GM12878 (cell line): ENCODE data around the gene COX10. TPM values are rescaled to one million over a fixed set of nuclear protein-coding genes. Genes with fewer than 3 reads are reported as not detected.

Experiments used
- EZH2 ChIP-seq: IDR thresholded peaks from 2 replicates; pipeline ENCODE4 v1.6.1; 2012; ENCODE audit warnings: low read depth, mild to moderate bottlenecking, control low read depth, inconsistent platforms, low read length, borderline replicate concordance; ENCODE audit not compliant: control insufficient read depth
- KDM1A ChIP-seq: fragments of 200-600 bp; sonication (generic); IDR thresholded peaks from 2 replicates; pipeline ENCODE4 v1.6.1; 2016; ENCODE audit warnings: borderline replicate concordance
- SMC3 ChIP-seq: IDR thresholded peaks from 2 replicates; pipeline ENCODE4 v1.6.1; 2011; ENCODE audit warnings: low read length, improper control_type of control experiment, borderline replicate concordance
- TARDBP ChIP-seq: IDR thresholded peaks from 2 replicates; pipeline ENCODE4 v1.6.1; 2016; ENCODE audit warnings: borderline replicate concordance
- ZNF207 ChIP-seq: fragments of 450-650 bp; IDR thresholded peaks from 2 replicates; pipeline ENCODE4 v1.6.1; 2014; ENCODE audit warnings: antibody characterized with exemption, mild to moderate bottlenecking, borderline replicate concordance
- ZNF274 ChIP-seq: IDR thresholded peaks from one replicate; pipeline ENCODE4 v1.8.0; 2011; ENCODE audit not compliant: insufficient read length, insufficient read depth
- ZNF622 ChIP-seq: fragments of 450-650 bp; IDR thresholded peaks from 2 replicates; pipeline ENCODE4 v1.6.1; 2017; ENCODE audit warnings: mild to moderate bottlenecking, inconsistent platforms
- polyA plus RNA-seq, 11 experiments: library from polyadenylated mRNA; depleted of rRNA in 4 of 11; unstranded in 6 of 11; stranded (reverse) in 5 of 11; fragments of >200 nt; fragmentation: Nextera tagmentation in 4 of 11; fragmentation: Illumina TruSeq in 1 of 11; extraction: Ambion mirVana in 4 of 11; extraction: Trizol in 1 of 11; gene quantifications; 1 replicate in 1 of 11; 2 replicates in 10 of 11; pipeline versions ENCODE4 v1.2.1 to v1.2.3, GENCODE V29; 2011 to 2016; ENCODE audit warnings: inconsistent platforms in 2 of 11, missing spikeins in 2 of 11, low read depth in 1 of 11
- total RNA-seq, 4 experiments: library from RNA; depleted of rRNA in 3 of 4; stranded (reverse); fragments of >200 nt in 3 of 4; fragmentation: Illumina TruSeq in 1 of 4; extraction: Trizol in 1 of 4; gene quantifications; 2 replicates each; pipeline versions ENCODE4 v1.2.1 to v1.2.3, GENCODE V29; 2013 to 2021
- TF ChIP-seq, protein P1 (sequence below), 3 experiments: IDR thresholded peaks in 2 of 3; conservative IDR thresholded peaks in 1 of 3; 2 replicates each; pipeline ENCODE4 v1.5.1; 2011; ENCODE audit warnings: low read depth in 3 of 3, low read length in 3 of 3, mild to moderate bottlenecking in 3 of 3, control low read depth in 2 of 3, moderate library complexity in 2 of 3, inconsistent platforms in 1 of 3, mixed read lengths in 1 of 3; ENCODE audit not compliant: control insufficient read depth in 2 of 3, insufficient read depth in 1 of 3; ENCODE audit errors: extremely low read depth in 1 of 3
- TF ChIP-seq, protein P2 (sequence below): IDR thresholded peaks from 2 replicates; pipeline ENCODE4 v1.6.1; 2012; ENCODE audit warnings: low read length, inconsistent platforms
- TF ChIP-seq, protein P3 (sequence below): fragments of 450-650 bp; IDR thresholded peaks from 2 replicates; pipeline ENCODE4 v1.6.1; 2017; ENCODE audit warnings: mild to moderate bottlenecking, moderate library complexity
- TF ChIP-seq, protein P4 (sequence below): fragments of 450-650 bp; IDR thresholded peaks from 2 replicates; pipeline ENCODE4 v1.6.1; 2018; ENCODE audit warnings: mild to moderate bottlenecking, low read depth, moderate library complexity; ENCODE audit not compliant: partially characterized antibody
- TF ChIP-seq, protein P5 (sequence below): fragments of 450-650 bp; formaldehyde crosslinking; IDR thresholded peaks from 2 replicates; pipeline ENCODE4 v1.5.0; 2022; ENCODE audit warnings: mild to moderate bottlenecking, missing genetic modification characterization

The COX10 gene
- total and polyA plus RNA-seq, 10 of the 15 experiments (the other 5 are each of a cell fraction or from before 2014, with no cell fraction given): 9.6 to 29.4 (median 21.3) TPM

DNA sequence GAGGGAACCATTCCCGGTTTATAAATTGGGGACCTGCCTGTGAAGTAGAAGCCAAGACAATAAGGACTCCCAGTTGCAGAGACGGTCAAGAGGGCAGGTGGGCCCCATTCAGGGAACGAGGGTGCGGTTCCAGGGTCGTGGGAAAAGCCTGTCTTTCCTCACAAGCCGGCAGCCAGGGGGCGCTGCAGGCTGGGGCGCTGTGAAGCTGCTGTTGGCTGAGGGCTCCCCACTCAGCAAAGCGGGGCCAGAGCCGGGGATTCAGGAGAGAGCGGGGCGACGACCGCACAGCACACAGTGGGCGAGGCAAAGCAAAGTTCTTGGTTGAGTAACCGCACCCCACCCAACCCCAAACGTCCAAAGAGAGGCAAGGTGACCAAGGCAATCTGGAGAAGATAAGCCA, 142.5 kb downstream of the COX10 start (continued):
- TF ChIP-seq, protein P1, sequence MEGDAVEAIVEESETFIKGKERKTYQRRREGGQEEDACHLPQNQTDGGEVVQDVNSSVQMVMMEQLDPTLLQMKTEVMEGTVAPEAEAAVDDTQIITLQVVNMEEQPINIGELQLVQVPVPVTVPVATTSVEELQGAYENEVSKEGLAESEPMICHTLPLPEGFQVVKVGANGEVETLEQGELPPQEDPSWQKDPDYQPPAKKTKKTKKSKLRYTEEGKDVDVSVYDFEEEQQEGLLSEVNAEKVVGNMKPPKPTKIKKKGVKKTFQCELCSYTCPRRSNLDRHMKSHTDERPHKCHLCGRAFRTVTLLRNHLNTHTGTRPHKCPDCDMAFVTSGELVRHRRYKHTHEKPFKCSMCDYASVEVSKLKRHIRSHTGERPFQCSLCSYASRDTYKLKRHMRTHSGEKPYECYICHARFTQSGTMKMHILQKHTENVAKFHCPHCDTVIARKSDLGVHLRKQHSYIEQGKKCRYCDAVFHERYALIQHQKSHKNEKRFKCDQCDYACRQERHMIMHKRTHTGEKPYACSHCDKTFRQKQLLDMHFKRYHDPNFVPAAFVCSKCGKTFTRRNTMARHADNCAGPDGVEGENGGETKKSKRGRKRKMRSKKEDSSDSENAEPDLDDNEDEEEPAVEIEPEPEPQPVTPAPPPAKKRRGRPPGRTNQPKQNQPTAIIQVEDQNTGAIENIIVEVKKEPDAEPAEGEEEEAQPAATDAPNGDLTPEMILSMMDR (IDR thresholded peaks at IDR 0.05 in 2 of 3, conservative IDR thresholded peaks at IDR 0.05 in 1 of 3; ENCODE audit: control insufficient read depth in 2 of 3, extremely low read depth in 1 of 3, insufficient read depth in 1 of 3, low read depth in 3 of 3, low read length in 3 of 3): peak in 2 of 3 experiments; percentile 32 to 48; a peak in 3 of 6 replicates
- TF ChIP-seq SMC3 (no peak), ZNF274 (no peak), TARDBP (no peak), EZH2 (no peak), ZNF207 (no peak), ZNF622 (no peak), KDM1A (no peak)
- TF ChIP-seq, protein P2, sequence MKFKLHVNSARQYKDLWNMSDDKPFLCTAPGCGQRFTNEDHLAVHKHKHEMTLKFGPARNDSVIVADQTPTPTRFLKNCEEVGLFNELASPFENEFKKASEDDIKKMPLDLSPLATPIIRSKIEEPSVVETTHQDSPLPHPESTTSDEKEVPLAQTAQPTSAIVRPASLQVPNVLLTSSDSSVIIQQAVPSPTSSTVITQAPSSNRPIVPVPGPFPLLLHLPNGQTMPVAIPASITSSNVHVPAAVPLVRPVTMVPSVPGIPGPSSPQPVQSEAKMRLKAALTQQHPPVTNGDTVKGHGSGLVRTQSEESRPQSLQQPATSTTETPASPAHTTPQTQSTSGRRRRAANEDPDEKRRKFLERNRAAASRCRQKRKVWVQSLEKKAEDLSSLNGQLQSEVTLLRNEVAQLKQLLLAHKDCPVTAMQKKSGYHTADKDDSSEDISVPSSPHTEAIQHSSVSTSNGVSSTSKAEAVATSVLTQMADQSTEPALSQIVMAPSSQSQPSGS: no peak
- TF ChIP-seq, protein P3, sequence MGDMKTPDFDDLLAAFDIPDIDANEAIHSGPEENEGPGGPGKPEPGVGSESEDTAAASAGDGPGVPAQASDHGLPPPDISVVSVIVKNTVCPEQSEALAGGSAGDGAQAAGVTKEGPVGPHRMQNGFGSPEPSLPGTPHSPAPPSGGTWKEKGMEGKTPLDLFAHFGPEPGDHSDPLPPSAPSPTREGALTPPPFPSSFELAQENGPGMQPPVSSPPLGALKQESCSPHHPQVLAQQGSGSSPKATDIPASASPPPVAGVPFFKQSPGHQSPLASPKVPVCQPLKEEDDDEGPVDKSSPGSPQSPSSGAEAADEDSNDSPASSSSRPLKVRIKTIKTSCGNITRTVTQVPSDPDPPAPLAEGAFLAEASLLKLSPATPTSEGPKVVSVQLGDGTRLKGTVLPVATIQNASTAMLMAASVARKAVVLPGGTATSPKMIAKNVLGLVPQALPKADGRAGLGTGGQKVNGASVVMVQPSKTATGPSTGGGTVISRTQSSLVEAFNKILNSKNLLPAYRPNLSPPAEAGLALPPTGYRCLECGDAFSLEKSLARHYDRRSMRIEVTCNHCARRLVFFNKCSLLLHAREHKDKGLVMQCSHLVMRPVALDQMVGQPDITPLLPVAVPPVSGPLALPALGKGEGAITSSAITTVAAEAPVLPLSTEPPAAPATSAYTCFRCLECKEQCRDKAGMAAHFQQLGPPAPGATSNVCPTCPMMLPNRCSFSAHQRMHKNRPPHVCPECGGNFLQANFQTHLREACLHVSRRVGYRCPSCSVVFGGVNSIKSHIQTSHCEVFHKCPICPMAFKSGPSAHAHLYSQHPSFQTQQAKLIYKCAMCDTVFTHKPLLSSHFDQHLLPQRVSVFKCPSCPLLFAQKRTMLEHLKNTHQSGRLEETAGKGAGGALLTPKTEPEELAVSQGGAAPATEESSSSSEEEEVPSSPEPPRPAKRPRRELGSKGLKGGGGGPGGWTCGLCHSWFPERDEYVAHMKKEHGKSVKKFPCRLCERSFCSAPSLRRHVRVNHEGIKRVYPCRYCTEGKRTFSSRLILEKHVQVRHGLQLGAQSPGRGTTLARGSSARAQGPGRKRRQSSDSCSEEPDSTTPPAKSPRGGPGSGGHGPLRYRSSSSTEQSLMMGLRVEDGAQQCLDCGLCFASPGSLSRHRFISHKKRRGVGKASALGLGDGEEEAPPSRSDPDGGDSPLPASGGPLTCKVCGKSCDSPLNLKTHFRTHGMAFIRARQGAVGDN: no peak
- TF ChIP-seq, protein P4, sequence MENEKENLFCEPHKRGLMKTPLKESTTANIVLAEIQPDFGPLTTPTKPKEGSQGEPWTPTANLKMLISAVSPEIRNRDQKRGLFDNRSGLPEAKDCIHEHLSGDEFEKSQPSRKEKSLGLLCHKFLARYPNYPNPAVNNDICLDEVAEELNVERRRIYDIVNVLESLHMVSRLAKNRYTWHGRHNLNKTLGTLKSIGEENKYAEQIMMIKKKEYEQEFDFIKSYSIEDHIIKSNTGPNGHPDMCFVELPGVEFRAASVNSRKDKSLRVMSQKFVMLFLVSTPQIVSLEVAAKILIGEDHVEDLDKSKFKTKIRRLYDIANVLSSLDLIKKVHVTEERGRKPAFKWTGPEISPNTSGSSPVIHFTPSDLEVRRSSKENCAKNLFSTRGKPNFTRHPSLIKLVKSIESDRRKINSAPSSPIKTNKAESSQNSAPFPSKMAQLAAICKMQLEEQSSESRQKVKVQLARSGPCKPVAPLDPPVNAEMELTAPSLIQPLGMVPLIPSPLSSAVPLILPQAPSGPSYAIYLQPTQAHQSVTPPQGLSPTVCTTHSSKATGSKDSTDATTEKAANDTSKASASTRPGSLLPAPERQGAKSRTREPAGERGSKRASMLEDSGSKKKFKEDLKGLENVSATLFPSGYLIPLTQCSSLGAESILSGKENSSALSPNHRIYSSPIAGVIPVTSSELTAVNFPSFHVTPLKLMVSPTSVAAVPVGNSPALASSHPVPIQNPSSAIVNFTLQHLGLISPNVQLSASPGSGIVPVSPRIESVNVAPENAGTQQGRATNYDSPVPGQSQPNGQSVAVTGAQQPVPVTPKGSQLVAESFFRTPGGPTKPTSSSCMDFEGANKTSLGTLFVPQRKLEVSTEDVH: no peak
- TF ChIP-seq, protein P5, sequence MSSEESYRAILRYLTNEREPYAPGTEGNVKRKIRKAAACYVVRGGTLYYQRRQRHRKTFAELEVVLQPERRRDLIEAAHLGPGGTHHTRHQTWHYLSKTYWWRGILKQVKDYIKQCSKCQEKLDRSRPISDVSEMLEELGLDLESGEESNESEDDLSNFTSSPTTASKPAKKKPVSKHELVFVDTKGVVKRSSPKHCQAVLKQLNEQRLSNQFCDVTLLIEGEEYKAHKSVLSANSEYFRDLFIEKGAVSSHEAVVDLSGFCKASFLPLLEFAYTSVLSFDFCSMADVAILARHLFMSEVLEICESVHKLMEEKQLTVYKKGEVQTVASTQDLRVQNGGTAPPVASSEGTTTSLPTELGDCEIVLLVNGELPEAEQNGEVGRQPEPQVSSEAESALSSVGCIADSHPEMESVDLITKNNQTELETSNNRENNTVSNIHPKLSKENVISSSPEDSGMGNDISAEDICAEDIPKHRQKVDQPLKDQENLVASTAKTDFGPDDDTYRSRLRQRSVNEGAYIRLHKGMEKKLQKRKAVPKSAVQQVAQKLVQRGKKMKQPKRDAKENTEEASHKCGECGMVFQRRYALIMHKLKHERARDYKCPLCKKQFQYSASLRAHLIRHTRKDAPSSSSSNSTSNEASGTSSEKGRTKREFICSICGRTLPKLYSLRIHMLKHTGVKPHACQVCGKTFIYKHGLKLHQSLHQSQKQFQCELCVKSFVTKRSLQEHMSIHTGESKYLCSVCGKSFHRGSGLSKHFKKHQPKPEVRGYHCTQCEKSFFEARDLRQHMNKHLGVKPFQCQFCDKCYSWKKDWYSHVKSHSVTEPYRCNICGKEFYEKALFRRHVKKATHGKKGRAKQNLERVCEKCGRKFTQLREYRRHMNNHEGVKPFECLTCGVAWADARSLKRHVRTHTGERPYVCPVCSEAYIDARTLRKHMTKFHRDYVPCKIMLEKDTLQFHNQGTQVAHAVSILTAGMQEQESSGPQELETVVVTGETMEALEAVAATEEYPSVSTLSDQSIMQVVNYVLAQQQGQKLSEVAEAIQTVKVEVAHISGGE (CRISPR knock-in tag): no peak
